ENCODE data around the gene LIPC.

- TF ChIP-seq CTCF (IDR thresholded peaks at IDR 0.05), result no peak
- TF ChIP-seq EP300 (IDR thresholded peaks at IDR 0.05; ENCODE audit: low read depth), result no peak
Measured at GRCh38 chr15:58486564-58486963, 54.8 kb downstream of the LIPC start.
